HepG2 (cell line): Measurements from ENCODE around the gene PTF1A. TPM values are rescaled to one million over a fixed set of nuclear protein-coding genes. Genes with fewer than 3 reads are reported as not detected.
A peak's percentile ranks its signal among the peaks of the same experiment; 100 is the strongest.

Experiments
- ATAC-seq: fragments of 200-7000 bp; cut with Tn5 transposase; 3 replicates; pipeline ENCODE4 v1.9.1; 2020; ENCODE audit warnings: mild to moderate bottlenecking, moderate library complexity
- BruUV-seq: library from RNA; stranded (reverse); fragments of 400-500 nt; replicated peaks from 2 replicates; lab custom pipeline; 2021; lab: Mats Ljungman, UMichigan
- CTCF ChIA-PET: fragments of 300-600 bp; formaldehyde crosslinking; extraction: SDS; loops from one replicate; lab custom pipeline; 2021; ENCODE audit warnings: low total read pairs, inconsistent platforms, low intra/inter-chr PET ratio; lab: Yijun Ruan, JAX
- POLR2A ChIA-PET: fragments of 350-600 bp; sonication (Branson Sonifier 250); formaldehyde crosslinking; loops from one replicate; lab custom pipeline; 2020; ENCODE audit warnings: antibody characterized with exemption, inconsistent platforms; lab: Yijun Ruan, JAX
- DNase-seq: peaks from one replicate; pipeline ENCODE4 v3.0.0-alpha.2; 2015; ENCODE audit warnings: low spot score
- FAIRE-seq: peaks from 3 replicates; lab custom pipeline; 2011; peaks lifted over from hg19 to GRCh38; lab: Jason Lieb, UNC
- H2AFZ ChIP-seq: one replicate; pipeline ENCODE4 v1.6.1; 2011; ENCODE audit warnings: low read length, inconsistent platforms
- H3K27ac ChIP-seq: fragments of 300-600 bp; 3 replicates; pipeline ENCODE4 v1.8.0; 2011; ENCODE audit warnings: mixed run types, mild to moderate bottlenecking, mixed read lengths, low read length, inconsistent platforms; ENCODE audit not compliant: insufficient read depth; ENCODE audit errors: extremely low read length
- H3K27me3 ChIP-seq, 2 experiments: fragments of 200-600 bp in 1 of 2; 2 replicates in 1 of 2; 3 replicates in 1 of 2; pipeline versions ENCODE4 v1.6.0 to v1.8.0; 2011; ENCODE audit warnings: low read length in 2 of 2, mild to moderate bottlenecking in 2 of 2, moderate library complexity in 2 of 2, inconsistent platforms in 1 of 2; ENCODE audit not compliant: insufficient read depth in 2 of 2, control insufficient read depth in 1 of 2
- H3K36me3 ChIP-seq, 2 experiments: fragments of 200-600 bp in 1 of 2; replicated peaks in 1 of 2; 2 replicates in 1 of 2; 3 replicates in 1 of 2; pipeline versions ENCODE4 v1.5.1 to v1.8.0; 2011; ENCODE audit warnings: low read length in 2 of 2, inconsistent platforms in 1 of 2; ENCODE audit not compliant: insufficient read depth in 2 of 2, control insufficient read depth in 1 of 2
- H3K4me1 ChIP-seq: 2 replicates; pipeline ENCODE4 v1.5.1; 2012; ENCODE audit warnings: low read length, inconsistent platforms; ENCODE audit not compliant: insufficient read depth
- H3K4me2 ChIP-seq: 2 replicates; pipeline ENCODE4 v1.6.0; 2011; ENCODE audit warnings: low read depth, low read length, inconsistent platforms
- H3K4me3 ChIP-seq, 3 experiments: fragments of 200-600 bp in 1 of 3; sonication (generic), shearing (Covaris generic) in 1 of 3; replicated peaks in 1 of 3; 2 replicates each; pipeline ENCODE4 v1.5.1; 2011 to 2016; ENCODE audit warnings: low read length in 3 of 3, inconsistent platforms in 2 of 3, low read depth in 2 of 3, mild to moderate bottlenecking in 2 of 3, control low read depth in 1 of 3, mixed read lengths in 1 of 3; ENCODE audit not compliant: insufficient read depth in 1 of 3
- H3K79me2 ChIP-seq: one replicate; pipeline ENCODE4 v1.6.1; 2011; ENCODE audit warnings: low read length, inconsistent platforms; ENCODE audit not compliant: insufficient read depth
- H3K9ac ChIP-seq: 2 replicates; pipeline ENCODE4 v1.6.0; 2011; ENCODE audit warnings: mild to moderate bottlenecking, low read depth, low read length, inconsistent platforms; ENCODE audit not compliant: insufficient read depth
- H3K9me3 ChIP-seq: 2 replicates; pipeline ENCODE4 v1.5.1; 2012; ENCODE audit warnings: mild to moderate bottlenecking, low read length
- H4K20me1 ChIP-seq: 2 replicates; pipeline ENCODE4 v1.6.0; 2011; ENCODE audit warnings: inconsistent platforms, mild to moderate bottlenecking, low read length, moderate library complexity; ENCODE audit not compliant: insufficient read depth
- MNT ChIP-seq: fragments of 450-650 bp; IDR thresholded peaks from 2 replicates; pipeline ENCODE4 v1.6.1; 2016
- NR2F2 ChIP-seq: IDR thresholded peaks from 2 replicates; pipeline ENCODE4 v1.6.1; 2012; ENCODE audit warnings: low read depth, inconsistent platforms, borderline replicate concordance
- SSRP1 ChIP-seq: IDR thresholded peaks from 2 replicates; pipeline ENCODE4 v1.6.1; 2016; ENCODE audit warnings: control low read depth
- TAF1 ChIP-seq: sonication (generic); formaldehyde crosslinking; IDR thresholded peaks from 2 replicates; pipeline ENCODE4 v1.4.0; 2020; ENCODE audit warnings: missing genetic modification reagents
- ZNF10 ChIP-seq: sonication (generic); formaldehyde crosslinking; IDR thresholded peaks from 2 replicates; pipeline ENCODE4 v1.4.0; 2020; ENCODE audit warnings: mild to moderate bottlenecking, low read depth, missing genetic modification reagents, borderline replicate concordance
- ZNF264 ChIP-seq: sonication (generic); formaldehyde crosslinking; IDR thresholded peaks from 2 replicates; pipeline ENCODE4 v1.4.0; 2020; ENCODE audit warnings: missing genetic modification reagents
- ZUFSP ChIP-seq: sonication (generic); formaldehyde crosslinking; IDR thresholded peaks from 2 replicates; pipeline ENCODE4 v1.9.0; 2021; ENCODE audit warnings: missing genetic modification reagents, mild to moderate bottlenecking, borderline replicate concordance
- WGBS: methylation state at CpG from one replicate; pipeline ENCODE4 v1.1.6; 2017; ENCODE audit warnings: low lambda C conversion rate; 5-methylcytosine and 5-hydroxymethylcytosine counted together
- in situ Hi-C: cut with HindIII; loops from 2 replicates; pipeline ENCODE4 v1.10.0; 2017; ENCODE audit warnings: low pct_unique_long_range_greater_than_20kb; ENCODE audit not compliant: extremely low pct_ligation_motif_present
- intact Hi-C: fragments of 100-400 bp; cut with micrococcal nuclease; formaldehyde crosslinking; loops from one replicate; pipeline ENCODE4 v1.10.0; 2022; ENCODE audit not compliant: unreplicated experiment
- polyA plus RNA-seq, 8 experiments: library from polyadenylated mRNA; depleted of rRNA in 3 of 8; stranded (reverse) in 7 of 8; unstranded in 1 of 8; fragments of >200 nt; fragmentation: Illumina TruSeq in 4 of 8; extraction: Trizol in 4 of 8; gene quantifications; 2 replicates each; pipeline versions ENCODE4 v1.2.1 to v1.2.3, GENCODE V29; 2011 to 2016; ENCODE audit warnings: low read depth in 4 of 8, missing spikeins in 1 of 8, mixed read lengths in 1 of 8; ENCODE audit not compliant: insufficient read depth in 1 of 8
- total RNA-seq, 5 experiments: library from RNA; depleted of rRNA; stranded (reverse); fragments of >200 nt; fragmentation: Illumina TruSeq; extraction: Trizol; gene quantifications; 2 replicates each; pipeline ENCODE4 v1.2.3, GENCODE V29; 2016; ENCODE audit warnings: low read depth in 1 of 5
- TF ChIP-seq, protein P1 (sequence below): sonication (generic); formaldehyde crosslinking; IDR thresholded peaks from 2 replicates; pipeline ENCODE4 v1.5.0; 2020; ENCODE audit warnings: mild to moderate bottlenecking, missing genetic modification reagents
- TF ChIP-seq, protein P2 (sequence below): sonication (generic); formaldehyde crosslinking; IDR thresholded peaks from 2 replicates; pipeline ENCODE4 v1.4.0; 2020; ENCODE audit warnings: low read depth, mild to moderate bottlenecking, missing genetic modification reagents
- TF ChIP-seq, protein P3 (sequence below): sonication (generic); formaldehyde crosslinking; IDR thresholded peaks from 2 replicates; pipeline ENCODE4 v1.8.1; 2023; ENCODE audit warnings: missing genetic modification reagents, inconsistent platforms, borderline replicate concordance

PTF1A gene
- total and polyA plus RNA-seq, 2 of the 13 experiments (the other 11 are each of a cell fraction or from before 2014, with no cell fraction given): not detected

GRCh38 chr10:23148214-23148613 lies 43.9 kb upstream of the PTF1A start:
- in situ Hi-C loops: no loop called here
- H3K27ac ChIP-seq: no peak overlapping the region
- H3K79me2 ChIP-seq: no peaks in the 10 kb centered on the region
- TF ChIP-seq MNT: peak; percentile 58; the same call in 1 of the 2 replicates
- TF ChIP-seq NR2F2: no peak
- H3K9me3 ChIP-seq: no peaks in the 10 kb centered on the region
- BruUV-seq: no TSS peak
- H3K4me2 ChIP-seq: no peak overlapping the region
- H4K20me1 ChIP-seq: no peaks in the 10 kb centered on the region
- DNase-seq (no peak), FAIRE-seq (no peak), ATAC-seq (no peak)
- 72% methylated on average over 19 of the region's 19 CpGs for WGBS
- CTCF ChIA-PET: no interaction called here
- H2AFZ ChIP-seq: no peak overlapping the region
- no peak overlapping the region for H3K9ac ChIP-seq
- peaks cover 0 to 2% of the 10 kb centered on the region in 2 experiments; a peak in 1 of 5 replicates for H3K27me3 ChIP-seq
- H3K4me1 ChIP-seq: no peaks in the 10 kb centered on the region
- no peak overlapping the region for H3K4me3 ChIP-seq
- intact Hi-C loops: no loop called here
- POLR2A ChIA-PET: no interaction called here
- H3K36me3 ChIP-seq: no peaks in the 10 kb centered on the region

DNA sequence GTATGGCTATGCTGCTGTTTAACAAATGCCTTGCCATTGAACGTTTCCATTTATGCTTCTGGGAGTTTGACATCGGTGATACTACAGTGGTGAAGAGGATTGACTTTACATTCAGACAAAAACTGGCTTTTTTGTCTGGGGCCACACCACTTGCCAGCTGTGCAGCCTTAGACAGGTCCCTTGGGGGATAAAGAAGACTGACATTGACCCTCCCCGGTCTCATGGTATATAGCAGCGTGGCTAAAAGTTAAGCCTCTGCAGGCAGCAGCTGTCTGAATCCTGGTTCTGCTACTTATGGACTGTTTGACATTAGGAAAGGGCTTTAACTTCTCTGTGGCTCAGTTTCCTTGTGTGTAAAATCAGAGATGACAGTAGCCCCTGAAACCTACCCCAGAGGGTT lies 42.0 kb upstream of the PTF1A start:
- ChIA-PET POLR2A (no interaction called here), CTCF (no interaction called here)
- Histone ChIP-seq H3K36me3 (no peaks in the 10 kb centered on the region), H3K4me2 (no peak overlapping the region), H4K20me1 (no peaks in the 10 kb centered on the region), H3K79me2 (no peaks in the 10 kb centered on the region), H3K4me1 (no peaks in the 10 kb centered on the region), H3K27ac (no peak overlapping the region), H3K27me3 (no peaks in the 10 kb centered on the region; a peak in 1 of 5 replicates), H3K9ac (no peak overlapping the region), H3K9me3 (no peaks in the 10 kb centered on the region), H2AFZ (no peak overlapping the region), H3K4me3 (no peak overlapping the region)
- DNase-seq: no peak
- intact Hi-C loops: no loop called here
- in situ Hi-C loops: loop anchor here (25.0 kb wide), 2 partner anchors 387 to 537 kb away; no protein-coding TSS in a partner anchor
- BruUV-seq: no TSS peak
- ATAC-seq: no peak
- WGBS: 0% methylated on average over 3 of the region's 4 CpGs
- no peak for FAIRE-seq
- TF ChIP-seq ZNF10 (CRISPR knock-in tag) (no peak), ZNF264 (CRISPR knock-in tag) (no peak), ZUFSP (CRISPR knock-in tag) (no peak), SSRP1 (no peak), TAF1 (CRISPR knock-in tag) (no peak)
- TF ChIP-seq, protein P1, sequence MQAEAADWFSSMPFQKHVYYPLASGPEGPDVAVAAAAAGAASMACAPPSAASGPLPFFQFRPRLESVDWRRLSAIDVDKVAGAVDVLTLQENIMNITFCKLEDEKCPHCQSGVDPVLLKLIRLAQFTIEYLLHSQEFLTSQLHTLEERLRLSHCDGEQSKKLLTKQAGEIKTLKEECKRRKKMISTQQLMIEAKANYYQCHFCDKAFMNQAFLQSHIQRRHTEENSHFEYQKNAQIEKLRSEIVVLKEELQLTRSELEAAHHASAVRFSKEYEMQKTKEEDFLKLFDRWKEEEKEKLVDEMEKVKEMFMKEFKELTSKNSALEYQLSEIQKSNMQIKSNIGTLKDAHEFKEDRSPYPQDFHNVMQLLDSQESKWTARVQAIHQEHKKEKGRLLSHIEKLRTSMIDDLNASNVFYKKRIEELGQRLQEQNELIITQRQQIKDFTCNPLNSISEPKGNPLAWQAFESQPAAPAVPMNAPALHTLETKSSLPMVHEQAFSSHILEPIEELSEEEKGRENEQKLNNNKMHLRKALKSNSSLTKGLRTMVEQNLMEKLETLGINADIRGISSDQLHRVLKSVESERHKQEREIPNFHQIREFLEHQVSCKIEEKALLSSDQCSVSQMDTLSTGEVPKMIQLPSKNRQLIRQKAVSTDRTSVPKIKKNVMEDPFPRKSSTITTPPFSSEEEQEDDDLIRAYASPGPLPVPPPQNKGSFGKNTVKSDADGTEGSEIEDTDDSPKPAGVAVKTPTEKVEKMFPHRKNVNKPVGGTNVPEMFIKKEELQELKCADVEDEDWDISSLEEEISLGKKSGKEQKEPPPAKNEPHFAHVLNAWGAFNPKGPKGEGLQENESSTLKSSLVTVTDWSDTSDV (CRISPR knock-in tag): no peak
- TF ChIP-seq, protein P2, sequence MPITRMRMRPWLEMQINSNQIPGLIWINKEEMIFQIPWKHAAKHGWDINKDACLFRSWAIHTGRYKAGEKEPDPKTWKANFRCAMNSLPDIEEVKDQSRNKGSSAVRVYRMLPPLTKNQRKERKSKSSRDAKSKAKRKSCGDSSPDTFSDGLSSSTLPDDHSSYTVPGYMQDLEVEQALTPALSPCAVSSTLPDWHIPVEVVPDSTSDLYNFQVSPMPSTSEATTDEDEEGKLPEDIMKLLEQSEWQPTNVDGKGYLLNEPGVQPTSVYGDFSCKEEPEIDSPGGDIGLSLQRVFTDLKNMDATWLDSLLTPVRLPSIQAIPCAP: no peak
- TF ChIP-seq, protein P3, sequence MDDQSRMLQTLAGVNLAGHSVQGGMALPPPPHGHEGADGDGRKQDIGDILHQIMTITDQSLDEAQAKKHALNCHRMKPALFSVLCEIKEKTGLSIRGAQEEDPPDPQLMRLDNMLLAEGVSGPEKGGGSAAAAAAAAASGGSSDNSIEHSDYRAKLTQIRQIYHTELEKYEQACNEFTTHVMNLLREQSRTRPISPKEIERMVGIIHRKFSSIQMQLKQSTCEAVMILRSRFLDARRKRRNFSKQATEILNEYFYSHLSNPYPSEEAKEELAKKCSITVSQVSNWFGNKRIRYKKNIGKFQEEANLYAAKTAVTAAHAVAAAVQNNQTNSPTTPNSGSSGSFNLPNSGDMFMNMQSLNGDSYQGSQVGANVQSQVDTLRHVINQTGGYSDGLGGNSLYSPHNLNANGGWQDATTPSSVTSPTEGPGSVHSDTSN (CRISPR knock-in tag): no peak
